Nephron progenitor cell (in vitro differentiated cells): Measurements from ENCODE around the gene SMAD3.

Source experiments
- DNase-seq: peaks from one replicate; pipeline ENCODE4 v3.0.0; 2021
- H3K27ac Mint-ChIP-seq: 2 replicates; pipeline ENCODE4 v1.8.0; 2021; ENCODE audit warnings: mild to moderate bottlenecking, moderate library complexity, mixed read lengths
- H3K27me3 Mint-ChIP-seq: 2 replicates; pipeline ENCODE4 v1.8.0; 2021; ENCODE audit warnings: mild to moderate bottlenecking, low read depth, mixed read lengths; ENCODE audit not compliant: poor library complexity
- H3K36me3 Mint-ChIP-seq: 2 replicates; pipeline ENCODE4 v1.8.0; 2021; ENCODE audit warnings: low read depth, mixed read lengths
- H3K4me1 Mint-ChIP-seq: 2 replicates; pipeline ENCODE4 v1.8.0; 2021; ENCODE audit warnings: mixed read lengths
- H3K4me3 Mint-ChIP-seq: 2 replicates; pipeline ENCODE4 v1.8.0; 2021; ENCODE audit warnings: mild to moderate bottlenecking, moderate library complexity, mixed read lengths
- H3K9me3 Mint-ChIP-seq: 2 replicates; pipeline ENCODE4 v1.8.0; 2021; ENCODE audit warnings: mild to moderate bottlenecking, moderate library complexity, mixed read lengths
- CTCF ChIP-seq: fragments of 200-600 bp; sonication (generic); IDR thresholded peaks from 2 replicates; pipeline ENCODE4 v1.5.0; 2021; ENCODE audit warnings: antibody characterized with exemption

SMAD3 gene

GRCh38 chr15:67240235-67241131, 175.1 kb downstream of the SMAD3 start:
- Mint-ChIP-seq H3K9me3 (no peaks in the 10 kb centered on the region), H3K4me1 (peaks cover 18% of the 10 kb centered on the region), H3K27ac (no peak overlapping the region), H3K27me3 (no peaks in the 10 kb centered on the region), H3K36me3 (peaks cover 20% of the 10 kb centered on the region), H3K4me3 (no peak overlapping the region)
- no peak for TF ChIP-seq CTCF
- DNase-seq, result no peak

GRCh38 chr15:67241132-67241855, 175.9 kb downstream of the SMAD3 start:
- no peak for DNase-seq
- Mint-ChIP-seq H3K9me3 (no peaks in the 10 kb centered on the region), H3K27ac (no peak overlapping the region), H3K4me3 (no peak overlapping the region), H3K36me3 (peaks cover 24% of the 10 kb centered on the region), H3K27me3 (no peaks in the 10 kb centered on the region), H3K4me1 (peaks cover 18% of the 10 kb centered on the region)
- TF ChIP-seq CTCF, result no peak

- Mint-ChIP-seq H3K9me3 (peaks cover 4% of the 10 kb centered on the region), H3K4me1 (peaks cover 18% of the 10 kb centered on the region), H3K36me3 (peaks cover 38% of the 10 kb centered on the region), H3K4me3 (no peak overlapping the region), H3K27me3 (no peaks in the 10 kb centered on the region), H3K27ac (no peak overlapping the region)
- DNase-seq, result no peak
- TF ChIP-seq CTCF, result no peak
Observed at GRCh38 chr15:67242708-67243111, 177.3 kb downstream of the SMAD3 start.
